Measurements from ENCODE around the gene TIMP2. TPM values are rescaled to one million over a fixed set of nuclear protein-coding genes. Genes with fewer than 3 reads are reported as not detected.

Gene TIMP2
- total RNA-seq, 1 experiment from 2014 or later, result 29.0 TPM

GRCh38 chr17:78889531-78889930, 35.7 kb downstream of the TIMP2 start:
- Histone ChIP-seq H2BK120ac (ENCODE audit: low read depth, low read length, poor library complexity, severe bottlenecking) (no peak overlapping the region), H3K9ac (ENCODE audit: extremely low read depth, insufficient read length, low read length) (no peak overlapping the region), H3T11ph (ENCODE audit: low read length) (no peak overlapping the region), H3K4me2 (ENCODE audit: insufficient read depth, insufficient read length, low read length) (no peak overlapping the region), H3K23me2 (ENCODE audit: insufficient read length, low read depth, low read length, poor library complexity, severe bottlenecking) (no peaks in the 10 kb centered on the region), H3K4ac (ENCODE audit: low read depth, low read length) (no peak overlapping the region), H3K27me3 (ENCODE audit: insufficient read depth, low read length) (no peaks in the 10 kb centered on the region), H2AFZ (ENCODE audit: low read length) (no peak overlapping the region), H4K8ac (replicated peaks; ENCODE audit: insufficient read length, low read depth, low read length) (no peak overlapping the region), H2BK15ac (ENCODE audit: low read depth, low read length) (no peak overlapping the region), H4K20me1 (ENCODE audit: control insufficient read depth, insufficient read depth, insufficient read length) (no peaks in the 10 kb centered on the region), H3K14ac (ENCODE audit: insufficient read depth, low read length) (no peak overlapping the region), H3K27ac (ENCODE audit: insufficient read length, low read depth, low read length) (no peak overlapping the region), H3K79me2 (ENCODE audit: insufficient read depth, low read length) (no peaks in the 10 kb centered on the region), H3K18ac (ENCODE audit: insufficient read length, low read depth, low read length) (no peak overlapping the region), H3K4me1 (ENCODE audit: insufficient read depth, low read length) (no peaks in the 10 kb centered on the region), H3K9me3 (ENCODE audit: control insufficient read depth, low read depth, low read length) (no peaks in the 10 kb centered on the region), H2BK20ac (ENCODE audit: low read depth, low read length, poor library complexity, severe bottlenecking) (no peak overlapping the region), H2BK12ac (ENCODE audit: insufficient read length, low read depth, low read length) (no peak overlapping the region), H2AK5ac (ENCODE audit: insufficient read length, low read length) (no peak overlapping the region), H2BK5ac (ENCODE audit: insufficient read length, low read length) (no peak overlapping the region), H3K79me1 (ENCODE audit: insufficient read depth, low read depth, low read length, poor library complexity, severe bottlenecking) (no peaks in the 10 kb centered on the region), H3K23ac (ENCODE audit: insufficient read length, low read depth, low read length) (no peak overlapping the region), H4K91ac (ENCODE audit: insufficient read length, low read depth, low read length) (no peak overlapping the region), H4K5ac (ENCODE audit: insufficient read length, low read depth, low read length) (no peak overlapping the region), H3K56ac (ENCODE audit: insufficient read length, low read depth, low read length) (no peak overlapping the region)
- peaks cover 2 to 10% of the 10 kb centered on the region in 2 experiments for H3K4me1 Mint-ChIP-seq
- no peak overlapping the region for H3K27ac Mint-ChIP-seq
- H3K36me3 Mint-ChIP-seq (ENCODE audit: insufficient read depth in 1 of 3, low read depth in 3 of 3), result peaks cover 0 to 6% (median 0%) of the 10 kb centered on the region in 3 experiments; a peak in 3 of 7 replicates
- WGBS (ENCODE audit: extremely low coverage, insufficient read length, low lambda C conversion rate), result no CpG with 5 or more reads among the region's 8 CpGs
- DNase-seq, result no peak
- no peak overlapping the region for H3K4me3 Mint-ChIP-seq
- no peaks in the 10 kb centered on the region for H3K9me3 Mint-ChIP-seq
- TF ChIP-seq, protein P1, sequence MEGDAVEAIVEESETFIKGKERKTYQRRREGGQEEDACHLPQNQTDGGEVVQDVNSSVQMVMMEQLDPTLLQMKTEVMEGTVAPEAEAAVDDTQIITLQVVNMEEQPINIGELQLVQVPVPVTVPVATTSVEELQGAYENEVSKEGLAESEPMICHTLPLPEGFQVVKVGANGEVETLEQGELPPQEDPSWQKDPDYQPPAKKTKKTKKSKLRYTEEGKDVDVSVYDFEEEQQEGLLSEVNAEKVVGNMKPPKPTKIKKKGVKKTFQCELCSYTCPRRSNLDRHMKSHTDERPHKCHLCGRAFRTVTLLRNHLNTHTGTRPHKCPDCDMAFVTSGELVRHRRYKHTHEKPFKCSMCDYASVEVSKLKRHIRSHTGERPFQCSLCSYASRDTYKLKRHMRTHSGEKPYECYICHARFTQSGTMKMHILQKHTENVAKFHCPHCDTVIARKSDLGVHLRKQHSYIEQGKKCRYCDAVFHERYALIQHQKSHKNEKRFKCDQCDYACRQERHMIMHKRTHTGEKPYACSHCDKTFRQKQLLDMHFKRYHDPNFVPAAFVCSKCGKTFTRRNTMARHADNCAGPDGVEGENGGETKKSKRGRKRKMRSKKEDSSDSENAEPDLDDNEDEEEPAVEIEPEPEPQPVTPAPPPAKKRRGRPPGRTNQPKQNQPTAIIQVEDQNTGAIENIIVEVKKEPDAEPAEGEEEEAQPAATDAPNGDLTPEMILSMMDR (conservative IDR thresholded peaks at IDR 0.05), result no peak
- no peaks in the 10 kb centered on the region; the same call in 1 of the 2 replicates for H3K27me3 Mint-ChIP-seq (ENCODE audit: low read depth)

Measured in H9 (cell line).